ENCODE results near the gene BNC2.

The BNC2 gene

GRCh38 chr9:16626577-16627130 lies 243.8 kb downstream of the BNC2 start:
- peak; percentile 61 for DNase-seq (ENCODE audit: low read depth)

GRCh38 chr9:16625811-16626210 lies 244.7 kb downstream of the BNC2 start:
- DNase-seq (ENCODE audit: low read depth) = no peak

- DNase-seq (ENCODE audit: low read depth) = no peak
These were observed 245.3 kb downstream of the BNC2 start for GRCh38 chr9:16625161-16625631.

GRCh38 chr9:16624744-16625117 lies 245.7 kb downstream of the BNC2 start:
- DNase-seq (ENCODE audit: low read depth) = no peak

- no peak for DNase-seq (ENCODE audit: low read depth)
These were observed 246.3 kb downstream of the BNC2 start for GRCh38 chr9:16623989-16624743.

- no peak for DNase-seq (ENCODE audit: low read depth)
These were observed 247.9 kb downstream of the BNC2 start for GRCh38 chr9:16622541-16622940.

GRCh38 chr9:16619914-16620520 lies 250.5 kb downstream of the BNC2 start:
- DNase-seq (ENCODE audit: low read depth) = no peak

GRCh38 chr9:16619402-16619801 lies 251.1 kb downstream of the BNC2 start:
- no peak for DNase-seq (ENCODE audit: low read depth)

- DNase-seq (ENCODE audit: low read depth) = no peak
These were observed 251.9 kb downstream of the BNC2 start for GRCh38 chr9:16618524-16618923.

GRCh38 chr9:16616686-16617085 lies 253.8 kb downstream of the BNC2 start:
- DNase-seq (ENCODE audit: low read depth) = no peak

GRCh38 chr9:16615451-16615850 lies 255.0 kb downstream of the BNC2 start:
- DNase-seq (ENCODE audit: low read depth) = no peak

- no peak for DNase-seq (ENCODE audit: low read depth)
These were observed 256.9 kb downstream of the BNC2 start for GRCh38 chr9:16613605-16614004.

- DNase-seq (ENCODE audit: low read depth) = no peak
These were observed 257.4 kb downstream of the BNC2 start for GRCh38 chr9:16613051-16613450.

- DNase-seq (ENCODE audit: low read depth) = no peak
These were observed 257.8 kb downstream of the BNC2 start for GRCh38 chr9:16612627-16613026.

- peak; percentile 56 for DNase-seq (ENCODE audit: low read depth)
These were observed 258.5 kb downstream of the BNC2 start for GRCh38 chr9:16611983-16612382.

GRCh38 chr9:16611001-16611400 lies 259.5 kb downstream of the BNC2 start:
- no peak for DNase-seq (ENCODE audit: low read depth)

- no peak for DNase-seq (ENCODE audit: low read depth)
These were observed 259.9 kb downstream of the BNC2 start for GRCh38 chr9:16610538-16610937.

GRCh38 chr9:16608906-16609305 lies 261.6 kb downstream of the BNC2 start:
- DNase-seq (ENCODE audit: low read depth) = no peak

- no peak for DNase-seq (ENCODE audit: low read depth)
These were observed 268.0 kb downstream of the BNC2 start for GRCh38 chr9:16602494-16602893.

GRCh38 chr9:16601991-16602390 lies 268.5 kb downstream of the BNC2 start:
- DNase-seq (ENCODE audit: low read depth) = no peak

GRCh38 chr9:16598316-16598715 lies 272.2 kb downstream of the BNC2 start:
- DNase-seq (ENCODE audit: low read depth) = no peak

- no peak for DNase-seq (ENCODE audit: low read depth)
These were observed 273.3 kb downstream of the BNC2 start for GRCh38 chr9:16597136-16597535.

- DNase-seq (ENCODE audit: low read depth) = no peak
These were observed 275.2 kb downstream of the BNC2 start for GRCh38 chr9:16595227-16595626.
